HUES6 (cell line): ENCODE results near the gene YY1AP1.
"Not testable (repeated sequence)": the region's sequence is repeated elsewhere in the genome, so short reads cannot be mapped to it uniquely, and the experiment has no call there.

Experiments used
- H3K27ac ChIP-seq: 2 replicates; pipeline ENCODE4 v1.7.0; 2013; ENCODE audit warnings: low read depth, mild to moderate bottlenecking, low read length, inconsistent platforms
- H3K27me3 ChIP-seq: 2 replicates; pipeline ENCODE4 v1.6.1; 2013; ENCODE audit warnings: low read length; ENCODE audit not compliant: control insufficient read depth, insufficient read depth
- H3K36me3 ChIP-seq: 2 replicates; pipeline ENCODE4 v1.6.1; 2013; ENCODE audit warnings: low read length; ENCODE audit not compliant: control insufficient read depth, insufficient read depth
- H3K4me1 ChIP-seq: 2 replicates; pipeline ENCODE4 v1.6.1; 2013; ENCODE audit warnings: low read length; ENCODE audit not compliant: control insufficient read depth, insufficient read depth
- H3K4me3 ChIP-seq: 2 replicates; pipeline ENCODE4 v1.5.1; 2013; ENCODE audit warnings: low read depth, low read length
- H3K9ac ChIP-seq: one replicate; pipeline ENCODE4 v1.6.1; 2013; ENCODE audit warnings: mild to moderate bottlenecking, low read length
- H3K9me3 ChIP-seq: 2 replicates; pipeline ENCODE4 v1.6.1; 2013; ENCODE audit warnings: low read depth, low read length; ENCODE audit not compliant: control insufficient read depth, insufficient read depth

Gene YY1AP1

DNA sequence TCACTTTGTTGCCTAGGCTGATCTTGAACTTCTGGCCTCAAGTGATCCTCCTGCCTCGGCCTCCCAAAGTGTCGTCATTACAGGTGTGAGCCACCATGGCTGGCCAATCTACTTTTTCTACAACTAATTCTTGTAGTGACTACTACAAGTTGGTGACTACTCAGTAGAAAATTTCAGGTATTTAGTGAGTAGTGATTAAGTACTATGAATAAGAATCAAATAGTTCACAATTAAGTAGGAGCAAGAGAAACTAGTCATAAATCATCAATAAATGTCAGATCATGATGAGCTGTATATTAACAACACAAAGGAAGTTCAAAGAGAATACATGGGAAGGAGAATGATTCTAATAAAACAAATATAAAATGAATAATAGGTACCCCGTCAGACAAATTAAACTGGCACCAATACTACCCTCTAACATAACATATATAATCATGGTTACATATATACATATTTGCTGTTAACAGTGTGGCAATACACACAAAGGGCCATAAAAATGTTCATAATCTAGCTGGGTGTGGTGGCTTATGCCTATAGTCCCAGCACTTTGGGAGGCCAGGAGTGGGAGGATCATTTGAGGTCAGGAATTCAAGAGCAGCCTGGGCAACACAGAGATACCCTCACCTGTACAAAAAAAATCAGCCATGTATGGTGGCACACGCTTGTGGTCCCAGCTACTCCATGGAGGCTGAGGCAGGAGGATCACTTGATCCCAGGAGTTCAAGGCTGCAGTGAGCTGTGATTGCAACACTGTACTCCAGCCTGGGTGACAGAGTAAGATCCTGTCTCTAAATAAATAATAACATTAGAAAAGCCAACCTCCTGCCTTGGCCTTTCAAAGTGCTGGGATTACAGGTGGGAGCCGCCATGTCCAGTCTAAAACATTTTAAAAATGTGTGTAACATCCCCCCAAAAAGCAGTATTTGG is 19.1 kb downstream of the YY1AP1 start:
- Histone ChIP-seq H3K9ac (no peak overlapping the region), H3K9me3 (no peaks in the 10 kb centered on the region), H3K4me3 (no peak overlapping the region), H3K27ac (no peak overlapping the region), H3K27me3 (no peaks in the 10 kb centered on the region), H3K4me1 (no peaks in the 10 kb centered on the region), H3K36me3 (peaks cover 87% of the 10 kb centered on the region)

DNA sequence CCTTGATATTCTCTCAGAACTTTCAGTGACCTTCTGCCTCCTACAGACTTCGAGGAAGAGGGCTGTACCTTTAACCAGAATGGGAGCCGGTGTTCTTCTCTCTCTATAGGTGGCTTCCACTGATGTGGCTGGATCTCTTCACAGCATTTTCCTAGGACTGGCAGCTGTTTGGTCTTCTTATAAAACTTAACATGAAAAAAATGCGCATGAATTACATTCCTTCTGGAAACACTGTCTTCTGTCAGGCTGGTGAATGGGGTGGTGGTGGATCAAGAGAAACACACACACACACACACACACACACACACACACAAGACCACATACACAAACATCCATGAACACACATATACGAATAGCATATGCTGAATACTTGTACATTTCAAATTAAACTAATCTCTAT is 27.3 kb downstream of the YY1AP1 start:
- peaks cover 69% of the 10 kb centered on the region for H3K36me3 ChIP-seq
- not testable (repeated sequence) for H3K4me3 ChIP-seq, H3K4me1 ChIP-seq, H3K27ac ChIP-seq, H3K9ac ChIP-seq, H3K9me3 ChIP-seq, H3K27me3 ChIP-seq

DNA sequence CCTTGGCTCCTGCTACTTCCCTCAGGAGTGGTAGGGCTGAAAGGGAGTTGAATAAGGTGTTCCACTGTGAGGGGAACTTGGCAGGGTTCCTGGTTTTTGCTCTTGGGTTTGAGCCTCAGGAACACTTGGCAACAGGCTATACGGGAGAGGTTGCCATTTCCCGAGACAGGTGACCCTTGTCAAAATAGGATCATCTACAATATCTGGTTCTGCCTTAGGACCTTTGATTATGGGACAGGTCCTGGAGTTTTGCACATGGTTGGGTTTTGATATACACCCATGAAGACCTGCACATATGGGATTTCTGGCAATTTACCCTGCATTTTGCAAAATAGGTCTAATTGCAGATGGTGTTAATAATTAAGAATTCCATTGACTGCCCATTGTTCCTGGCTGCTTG is 31.1 kb downstream of the YY1AP1 start:
- H3K36me3 ChIP-seq: peaks cover 37% of the 10 kb centered on the region
- no peak overlapping the region for H3K9ac ChIP-seq
- no peaks in the 10 kb centered on the region for H3K4me1 ChIP-seq
- no peaks in the 10 kb centered on the region for H3K27me3 ChIP-seq
- no peak overlapping the region for H3K27ac ChIP-seq
- no peaks in the 10 kb centered on the region for H3K9me3 ChIP-seq
- H3K4me3 ChIP-seq: no peak overlapping the region

DNA sequence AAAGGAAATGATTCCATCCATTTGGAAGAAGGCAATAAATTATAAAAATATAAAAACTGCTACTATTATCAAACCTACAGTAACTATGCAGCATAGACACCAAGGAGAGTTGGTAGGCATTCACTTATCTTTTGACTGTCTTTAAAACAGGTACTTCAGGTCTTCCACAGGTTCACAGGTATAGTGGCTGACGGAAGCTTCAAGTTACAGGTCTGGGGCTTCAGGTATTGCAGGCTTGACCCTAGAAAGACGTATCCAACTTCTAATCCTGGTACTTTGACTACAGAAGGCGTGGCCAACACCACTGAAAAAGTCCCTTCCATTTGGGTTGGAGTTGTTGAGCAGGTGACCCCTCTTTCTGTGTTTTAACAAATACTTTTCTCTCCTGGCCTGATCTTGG is 35.6 kb downstream of the YY1AP1 start:
- Histone ChIP-seq H3K4me3 (no peak overlapping the region), H3K9me3 (peaks cover 13% of the 10 kb centered on the region; the same call in 1 of the 2 replicates), H3K9ac (no peak overlapping the region), H3K4me1 (peaks cover 3% of the 10 kb centered on the region), H3K27ac (no peak overlapping the region), H3K27me3 (no peaks in the 10 kb centered on the region), H3K36me3 (no peaks in the 10 kb centered on the region)

DNA sequence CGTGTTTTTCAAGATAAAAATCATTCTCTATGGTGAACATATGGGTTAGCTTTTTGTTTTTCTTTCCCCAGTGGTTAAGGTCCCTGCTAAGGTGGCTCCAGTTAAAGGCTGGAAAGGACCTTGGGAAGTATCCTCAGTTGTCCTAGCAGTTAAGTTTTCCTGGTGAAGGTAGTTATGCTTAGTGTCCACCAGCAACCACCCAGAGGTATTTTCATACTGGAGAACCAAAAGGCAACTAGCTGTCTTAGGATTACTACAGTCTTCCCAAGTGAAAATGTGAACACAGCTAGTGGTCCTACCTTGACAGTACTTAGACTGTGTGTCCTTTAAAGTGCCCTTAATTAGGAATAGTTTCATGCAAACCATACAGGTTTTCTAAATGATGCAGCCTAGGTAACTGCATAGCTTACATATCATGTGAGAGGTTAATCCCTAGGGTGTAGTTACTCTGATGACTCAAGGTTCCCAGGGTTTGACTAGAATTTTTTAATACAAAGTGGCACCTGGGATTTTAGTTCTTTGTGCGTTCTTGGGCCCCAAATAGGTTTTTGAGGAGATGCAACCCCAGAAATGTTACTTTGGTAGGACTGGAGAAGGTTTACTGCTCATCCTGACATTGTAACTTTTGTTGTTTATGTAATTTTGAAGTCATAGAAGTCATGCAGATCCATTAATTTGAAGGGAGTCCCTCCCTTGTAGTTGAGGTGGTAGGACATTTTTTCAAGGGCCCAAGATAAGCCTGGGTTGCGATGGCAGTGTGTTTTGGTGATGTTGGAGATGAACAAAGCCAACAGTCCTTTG is 36.5 kb downstream of the YY1AP1 start:
- no peak overlapping the region for H3K4me3 ChIP-seq
- no peaks in the 10 kb centered on the region for H3K36me3 ChIP-seq
- no peak overlapping the region for H3K27ac ChIP-seq
- H3K9ac ChIP-seq: no peak overlapping the region
- no peaks in the 10 kb centered on the region for H3K27me3 ChIP-seq
- peaks cover 3% of the 10 kb centered on the region for H3K4me1 ChIP-seq
- peaks cover 13% of the 10 kb centered on the region; the same call in 1 of the 2 replicates for H3K9me3 ChIP-seq

DNA sequence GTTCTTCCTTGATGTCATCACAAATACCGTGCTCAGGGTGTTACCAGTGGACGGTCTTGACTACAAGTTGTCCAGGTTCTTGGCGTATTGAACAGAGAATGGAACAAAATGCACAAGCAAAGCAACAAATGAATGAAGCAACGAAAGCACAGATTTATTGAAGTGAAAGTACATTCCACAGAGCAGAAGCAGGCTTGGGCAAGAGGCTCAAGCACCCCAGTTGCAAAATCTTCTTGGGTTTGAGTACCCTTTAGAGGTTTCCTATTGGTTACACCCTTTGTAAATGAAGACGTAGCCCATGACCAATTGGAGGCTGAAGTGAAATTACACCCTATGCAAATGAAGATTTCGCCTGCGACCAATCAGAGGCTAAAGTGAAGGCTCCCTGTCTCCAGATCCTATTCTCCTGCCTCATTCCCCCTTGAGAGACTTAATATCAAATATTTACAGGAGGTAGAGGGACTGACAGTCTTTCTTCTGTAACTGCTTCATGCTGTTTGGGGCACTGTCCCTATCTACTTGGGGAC is 38.3 kb downstream of the YY1AP1 start:
- Histone ChIP-seq H3K9ac (no peak overlapping the region), H3K4me1 (peaks cover 3% of the 10 kb centered on the region), H3K9me3 (peaks cover 14% of the 10 kb centered on the region; the same call in 1 of the 2 replicates), H3K27ac (no peak overlapping the region), H3K4me3 (no peak overlapping the region), H3K36me3 (no peaks in the 10 kb centered on the region), H3K27me3 (no peaks in the 10 kb centered on the region)

DNA sequence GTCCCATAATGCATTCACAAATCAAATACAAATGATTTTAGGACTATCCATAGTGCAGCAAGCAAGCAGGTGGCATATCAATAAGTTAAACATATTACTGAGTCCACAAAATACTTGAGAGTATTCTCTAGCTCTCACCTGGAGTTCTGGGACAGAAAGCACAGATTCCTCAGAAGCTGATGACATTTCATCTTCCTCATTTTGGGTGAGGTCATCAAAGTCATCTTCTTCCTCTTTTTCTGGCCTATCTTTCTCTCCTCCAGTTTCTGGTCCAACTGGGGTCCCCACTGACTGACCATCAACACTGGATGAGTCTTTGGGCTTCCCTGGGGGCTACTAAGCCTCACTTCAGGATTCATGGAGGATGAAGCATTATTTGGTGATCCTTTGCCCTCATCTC is 38.9 kb downstream of the YY1AP1 start:
- Histone ChIP-seq H3K36me3 (no peaks in the 10 kb centered on the region), H3K27me3 (no peaks in the 10 kb centered on the region), H3K27ac (no peak overlapping the region)

DNA sequence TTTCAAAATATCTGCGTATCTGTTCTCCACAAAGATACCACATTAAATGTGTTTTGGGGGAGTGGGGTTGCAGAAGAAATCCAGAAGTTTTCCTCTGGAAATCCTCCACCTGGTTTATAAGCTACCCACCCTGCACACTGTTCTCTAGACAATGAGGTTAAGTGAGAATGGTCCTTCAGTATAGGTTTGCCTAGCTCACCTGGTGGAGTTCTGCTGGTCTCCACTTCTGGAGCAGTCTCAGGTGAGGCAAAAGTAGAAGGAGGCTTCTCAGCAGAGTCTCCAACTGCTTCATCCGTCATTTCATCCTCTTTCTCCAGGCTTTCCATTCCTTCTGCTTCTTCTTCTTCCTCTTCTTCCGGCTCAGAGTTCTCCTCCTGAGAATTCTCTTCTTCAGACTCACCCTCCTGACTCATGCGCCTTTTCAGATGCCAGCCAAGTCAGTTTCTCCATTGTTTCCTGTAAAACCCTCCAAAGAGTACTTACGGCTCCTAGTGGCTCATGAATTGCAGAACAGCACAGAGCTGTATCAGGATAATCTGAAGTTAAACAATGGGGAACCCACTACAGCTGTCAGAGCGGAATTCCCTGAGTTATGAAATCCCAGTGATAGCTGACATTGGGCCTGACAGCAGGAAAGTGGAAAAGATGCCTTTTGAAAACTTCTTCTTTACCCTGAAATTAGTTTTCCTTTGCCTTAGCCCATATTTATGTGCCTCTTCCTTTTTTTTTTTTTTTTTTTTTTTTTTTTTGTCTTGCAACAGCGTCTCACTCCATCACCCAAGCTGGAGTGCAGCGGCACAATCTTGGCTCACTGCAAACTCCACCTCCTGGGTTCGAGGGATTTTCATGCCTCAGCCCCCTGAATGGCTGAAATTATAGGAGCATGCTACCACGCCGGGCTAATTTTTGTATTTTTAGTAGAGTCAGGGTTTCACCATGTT is 40.1 kb downstream of the YY1AP1 start:
- Histone ChIP-seq H3K4me3 (no peak overlapping the region; the same call in 1 of the 2 replicates), H3K36me3 (peaks cover under 1% of the 10 kb centered on the region; the same call in 1 of the 2 replicates), H3K9me3 (peaks cover 29% of the 10 kb centered on the region), H3K27ac (no peak overlapping the region), H3K27me3 (no peaks in the 10 kb centered on the region), H3K4me1 (peaks cover 3% of the 10 kb centered on the region), H3K9ac (no peak overlapping the region)

More for the DNA sequence above, 38.9 kb downstream of the YY1AP1 start:
- Histone ChIP-seq H3K9me3 (peaks cover 18% of the 10 kb centered on the region), H3K4me3 (no peak overlapping the region), H3K4me1 (peaks cover 3% of the 10 kb centered on the region), H3K9ac (no peak overlapping the region)

DNA sequence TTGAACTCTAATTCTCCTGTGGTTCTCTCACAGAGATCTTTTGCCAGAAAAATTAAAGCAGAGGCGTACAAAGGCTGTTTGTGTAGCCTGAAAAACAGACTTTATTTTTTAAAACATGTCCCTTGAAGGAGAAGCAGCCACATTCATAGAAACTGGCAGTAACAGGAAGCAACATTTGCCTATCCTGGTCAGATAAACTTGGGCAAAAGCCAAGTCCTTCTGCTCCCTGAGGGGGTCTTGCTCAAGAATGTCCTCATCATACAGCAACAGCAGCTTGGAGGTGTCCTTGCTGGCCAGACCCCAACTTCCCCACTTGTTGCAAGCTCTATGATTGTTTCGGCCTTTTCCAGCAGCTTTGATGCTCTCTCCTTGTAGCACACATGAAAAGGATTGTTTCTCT is 42.3 kb downstream of the YY1AP1 start:
- Histone ChIP-seq H3K27me3 (no peaks in the 10 kb centered on the region), H3K9ac (no peak overlapping the region), H3K36me3 (peaks cover 4% of the 10 kb centered on the region; the same call in 1 of the 2 replicates), H3K4me3 (no peak overlapping the region), H3K9me3 (peaks cover 50% of the 10 kb centered on the region), H3K27ac (no peak overlapping the region), H3K4me1 (peaks cover 3% of the 10 kb centered on the region)

DNA sequence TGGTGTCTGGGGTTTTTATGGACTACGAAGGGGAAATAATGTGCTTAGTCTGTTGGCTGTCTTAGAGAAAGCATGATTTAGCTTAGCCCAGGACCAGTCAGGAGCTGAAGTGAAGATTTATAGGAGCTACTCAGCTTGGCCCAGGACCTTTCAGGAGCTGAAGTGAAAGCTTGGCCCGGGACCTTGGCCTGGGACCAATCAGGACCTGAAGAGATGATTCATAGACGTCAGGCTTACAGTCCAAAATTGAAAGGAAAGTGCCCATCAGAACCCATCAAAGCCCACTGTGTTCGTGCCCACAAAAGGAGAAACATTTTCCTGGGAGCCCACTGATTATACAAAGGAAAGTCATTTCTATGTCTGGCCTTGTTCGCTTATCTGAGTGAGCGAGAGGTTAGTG is 42.9 kb downstream of the YY1AP1 start:
- Histone ChIP-seq H3K4me3 (no peak overlapping the region), H3K27me3 (no peaks in the 10 kb centered on the region), H3K27ac (no peak overlapping the region), H3K36me3 (peaks cover 4% of the 10 kb centered on the region; the same call in 1 of the 2 replicates), H3K9me3 (peaks cover 51% of the 10 kb centered on the region), H3K4me1 (peaks cover 3% of the 10 kb centered on the region), H3K9ac (no peak overlapping the region)
